GM23248 (cell line): ENCODE results near the gene DLX6. TPM values are rescaled to one million over a fixed set of nuclear protein-coding genes. Genes with fewer than 3 reads are reported as not detected.

Experiments used
- DNase-seq: peaks from one replicate; pipeline ENCODE4 v3.0.0-alpha.2; 2015
- H2AFZ ChIP-seq: fragments of 200-600 bp; sonication (generic); 2 replicates; pipeline ENCODE4 v1.6.1; 2016; ENCODE audit warnings: antibody characterized with exemption
- H3F3A ChIP-seq: fragments of 200-600 bp; sonication (generic); 2 replicates; pipeline ENCODE4 v1.6.1; 2016; ENCODE audit warnings: mild to moderate bottlenecking, antibody characterized with exemption, mixed run types; ENCODE audit not compliant: insufficient read depth
- H3K27ac ChIP-seq: fragments of 200-600 bp; sonication (generic); 2 replicates; pipeline ENCODE4 v1.5.1; 2016; ENCODE audit warnings: mild to moderate bottlenecking
- H3K27me3 ChIP-seq: fragments of 200-600 bp; sonication (generic); replicated peaks from 2 replicates; pipeline ENCODE4 v1.6.1; 2016; ENCODE audit warnings: mild to moderate bottlenecking; ENCODE audit not compliant: insufficient read depth
- H3K36me3 ChIP-seq: fragments of 200-600 bp; sonication (generic); 2 replicates; pipeline ENCODE4 v1.6.1; 2016; ENCODE audit warnings: low read depth, mild to moderate bottlenecking
- H3K4me1 ChIP-seq: fragments of 200-600 bp; sonication (generic); 2 replicates; pipeline ENCODE4 v1.6.1; 2016; ENCODE audit warnings: mild to moderate bottlenecking; ENCODE audit not compliant: insufficient read depth
- H3K4me2 ChIP-seq: fragments of 200-600 bp; sonication (generic); one replicate; pipeline ENCODE4 v1.6.1; 2016; ENCODE audit warnings: mild to moderate bottlenecking; ENCODE audit not compliant: unreplicated experiment
- H3K4me3 ChIP-seq: fragments of 200-600 bp; sonication (generic); 2 replicates; pipeline ENCODE4 v1.5.1; 2016; ENCODE audit warnings: mild to moderate bottlenecking
- H3K79me2 ChIP-seq: fragments of 200-600 bp; sonication (generic); 2 replicates; pipeline ENCODE4 v1.6.1; 2016; ENCODE audit warnings: mild to moderate bottlenecking; ENCODE audit not compliant: insufficient read depth
- H3K9ac ChIP-seq: fragments of 200-600 bp; sonication (generic); 2 replicates; pipeline ENCODE4 v1.6.1; 2016; ENCODE audit warnings: mild to moderate bottlenecking
- H3K9me2 ChIP-seq: fragments of 200-600 bp; sonication (generic); 2 replicates; pipeline ENCODE4 v1.6.1; 2016; ENCODE audit warnings: mixed run types, mild to moderate bottlenecking, moderate library complexity; ENCODE audit not compliant: insufficient read depth
- H3K9me3 ChIP-seq: fragments of 200-600 bp; sonication (generic); one replicate; pipeline ENCODE4 v1.6.1; 2017; ENCODE audit warnings: low read depth
- H4K20me1 ChIP-seq: fragments of 200-600 bp; sonication (generic); 2 replicates; pipeline ENCODE4 v1.6.0; 2016; ENCODE audit not compliant: insufficient read depth
- EZH2 ChIP-seq: fragments of 200-600 bp; sonication (generic); IDR thresholded peaks from 2 replicates; pipeline ENCODE4 v1.6.1; 2018; ENCODE audit warnings: antibody characterized with exemption, mild to moderate bottlenecking; ENCODE audit not compliant: insufficient read depth, poor library complexity, severe bottlenecking
- EZH2phosphoT487 ChIP-seq: fragments of 200-600 bp; sonication (generic); IDR thresholded peaks from 2 replicates; pipeline ENCODE4 v1.6.1; 2018; ENCODE audit warnings: antibody characterized with exemption, moderate library complexity, mild to moderate bottlenecking, low read depth; ENCODE audit not compliant: insufficient read depth
- WGBS, 2 experiments: methylation state at CpG; one replicate each; pipeline ENCODE4 v1.1.6; 2015 to 2017; ENCODE audit warnings: low lambda C conversion rate in 2 of 2, low coverage in 1 of 2; ENCODE audit errors: missing lambda C conversion rate in 2 of 2; 5-methylcytosine and 5-hydroxymethylcytosine counted together
- in situ Hi-C: fragments of 300-500 bp; cut with MboI; formaldehyde crosslinking; loops from 2 replicates; pipeline ENCODE4 v1.15.0; 2020
- polyA plus RNA-seq: library from polyadenylated mRNA; unstranded; fragments of >200 nt; fragmentation: Nextera tagmentation; extraction: Ambion mirVana; gene quantifications from 2 replicates; pipeline ENCODE4 v1.2.1, GENCODE V29; 2016
- total RNA-seq: library from RNA; depleted of rRNA; stranded (reverse); fragments of >200 nt; shearing (Covaris generic); gene quantifications from 2 replicates; pipeline ENCODE4 v1.2.3, GENCODE V29; 2014

The DLX6 gene
- total and polyA plus RNA-seq, 2 experiments from 2014 or later: not detected

DNA sequence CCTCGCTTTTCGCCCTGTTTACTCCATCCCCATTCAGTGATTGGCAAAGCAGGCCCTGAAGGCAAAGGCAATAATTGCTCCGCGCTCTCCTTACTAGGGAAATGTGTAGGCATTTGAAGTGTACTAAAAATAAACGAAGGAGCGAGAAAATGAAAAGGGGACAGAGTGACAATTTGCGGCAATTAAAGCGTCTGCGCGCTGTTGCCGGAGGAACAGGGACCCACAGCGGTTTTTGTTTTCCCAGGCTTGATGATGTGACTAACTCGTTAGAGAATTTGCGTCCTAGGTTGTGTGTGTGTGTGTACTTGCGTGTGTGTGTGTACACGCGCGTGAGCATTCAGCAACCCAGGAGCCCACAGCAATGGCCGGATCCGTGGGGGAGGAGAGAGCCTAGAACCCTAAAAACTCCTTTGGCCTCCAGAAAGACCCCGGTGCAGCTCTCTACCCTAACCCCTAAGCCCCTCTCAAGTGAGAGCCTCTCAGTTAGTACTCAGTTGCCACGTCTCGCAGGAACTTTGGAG lies 7.8 kb upstream of the DLX6 start:
- no peaks in the 10 kb centered on the region for H4K20me1 ChIP-seq
- no peaks in the 10 kb centered on the region for H3K4me1 ChIP-seq
- no peak overlapping the region for H3K4me3 ChIP-seq
- no peak overlapping the region for H3K4me2 ChIP-seq
- H3F3A ChIP-seq: no peaks in the 10 kb centered on the region
- TF ChIP-seq EZH2phosphoT487: no peak
- peak; percentile 67 for TF ChIP-seq EZH2
- no peak overlapping the region for H3K27ac ChIP-seq
- H3K9ac ChIP-seq: no peak overlapping the region
- peaks cover 96% of the 10 kb centered on the region for H3K27me3 ChIP-seq
- H2AFZ ChIP-seq: no peak overlapping the region
- H3K9me3 ChIP-seq: no peaks in the 10 kb centered on the region
- H3K9me2 ChIP-seq: no peaks in the 10 kb centered on the region
- in situ Hi-C loops: no loop called here
- H3K79me2 ChIP-seq: no peaks in the 10 kb centered on the region
- H3K36me3 ChIP-seq: no peaks in the 10 kb centered on the region
- DNase-seq: no peak
- WGBS, 2 experiments: 8 to 9% methylated on average over 23 of the region's 23 CpGs

- no peak overlapping the region for H3K4me3 ChIP-seq
- H3K79me2 ChIP-seq: no peaks in the 10 kb centered on the region
- in situ Hi-C loops: no loop called here
- no peaks in the 10 kb centered on the region for H3K4me1 ChIP-seq
- H3K9ac ChIP-seq: no peak overlapping the region
- H3F3A ChIP-seq: no peaks in the 10 kb centered on the region
- H3K4me2 ChIP-seq: no peak overlapping the region
- no peaks in the 10 kb centered on the region for H4K20me1 ChIP-seq
- no peak for TF ChIP-seq EZH2phosphoT487
- H3K27ac ChIP-seq: no peak overlapping the region
- H3K9me2 ChIP-seq: no peaks in the 10 kb centered on the region
- H2AFZ ChIP-seq: no peak overlapping the region
- 3% methylated on average over 11 of the region's 11 CpGs for WGBS, 2 experiments
- no peaks in the 10 kb centered on the region for H3K9me3 ChIP-seq
- DNase-seq: no peak
- H3K27me3 ChIP-seq: peaks cover 96% of the 10 kb centered on the region
- no peaks in the 10 kb centered on the region for H3K36me3 ChIP-seq
Observed at GRCh38 chr7:96998333-96998732, 7.0 kb upstream of the DLX6 start.

DNA sequence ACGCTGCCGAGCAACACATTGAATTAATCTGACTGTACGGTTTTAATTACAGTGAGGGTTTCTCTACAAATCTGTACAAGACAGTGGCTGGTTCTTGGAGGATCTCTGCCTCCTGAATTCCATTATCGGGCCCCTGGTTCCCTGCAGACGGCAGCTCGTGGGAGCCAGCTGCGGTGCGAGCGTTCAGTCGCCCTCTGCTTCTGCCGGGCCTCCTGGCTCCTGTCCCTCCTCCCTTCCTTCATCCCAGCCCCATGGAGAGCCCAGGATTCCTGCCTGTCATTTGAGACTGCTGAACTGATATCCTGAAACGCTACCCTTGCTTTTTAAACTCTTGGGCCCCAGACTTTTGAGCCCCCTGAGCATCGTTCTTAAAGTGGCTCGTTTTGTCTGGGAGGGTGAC lies 6.6 kb upstream of the DLX6 start:
- no peaks in the 10 kb centered on the region for H3K36me3 ChIP-seq

GRCh38 chr7:97001221-97001620 lies 4.1 kb upstream of the DLX6 start:
- Histone ChIP-seq H3F3A (no peaks in the 10 kb centered on the region), H3K36me3 (no peaks in the 10 kb centered on the region), H3K9me3 (no peaks in the 10 kb centered on the region), H4K20me1 (no peaks in the 10 kb centered on the region), H3K4me2 (no peak overlapping the region), H3K4me1 (no peaks in the 10 kb centered on the region), H3K27ac (no peak overlapping the region), H3K27me3 (peaks cover 98% of the 10 kb centered on the region), H3K4me3 (no peak overlapping the region), H3K9ac (no peak overlapping the region), H3K79me2 (no peaks in the 10 kb centered on the region), H2AFZ (no peak overlapping the region), H3K9me2 (no peaks in the 10 kb centered on the region)
- no peak for TF ChIP-seq EZH2
- no peak for TF ChIP-seq EZH2phosphoT487
- in situ Hi-C loops: no loop called here
- DNase-seq: no peak
- WGBS, 2 experiments: 0 to 4% methylated on average over 3 of the region's 3 CpGs

More for the DNA sequence above, 6.6 kb upstream of the DLX6 start:
- 0 to 4% methylated on average over 14 of the region's 14 CpGs for WGBS, 2 experiments
- H3F3A ChIP-seq: no peaks in the 10 kb centered on the region
- H3K4me3 ChIP-seq: no peak overlapping the region
- no peaks in the 10 kb centered on the region for H3K9me3 ChIP-seq
- no peaks in the 10 kb centered on the region for H3K79me2 ChIP-seq
- H3K9me2 ChIP-seq: no peaks in the 10 kb centered on the region
- H3K4me1 ChIP-seq: no peaks in the 10 kb centered on the region
- no peaks in the 10 kb centered on the region for H4K20me1 ChIP-seq
- no peak overlapping the region for H2AFZ ChIP-seq
- H3K27me3 ChIP-seq: peaks cover 96% of the 10 kb centered on the region
- H3K9ac ChIP-seq: no peak overlapping the region
- TF ChIP-seq EZH2 (no peak), EZH2phosphoT487 (no peak)
- no peak overlapping the region for H3K27ac ChIP-seq
- H3K4me2 ChIP-seq: no peak overlapping the region
- no peak for DNase-seq
- in situ Hi-C loops: no loop called here
